B cell (primary cell): ENCODE measurements around the gene EIF2A. TPM values are rescaled to one million over a fixed set of nuclear protein-coding genes. Genes with fewer than 3 reads are reported as not detected.

Source experiments
- ATAC-seq: fragments of 200-7000 bp; cut with Tn5 transposase; one replicate; pipeline ENCODE4 v1.10.0; 2021; ENCODE audit warnings: low read depth, mild to moderate bottlenecking, moderate number of reproducible peaks, moderate library complexity
- CTCF ChIA-PET: fragments of 350-600 bp; sonication (Branson Sonifier 250); formaldehyde crosslinking; loops from one replicate; lab custom pipeline; 2021; ENCODE audit warnings: antibody characterized with exemption, inconsistent platforms; lab: Charles Lee
- POLR2A ChIA-PET: fragments of 350-600 bp; sonication (Branson Sonifier 250); formaldehyde crosslinking; loops from one replicate; lab custom pipeline; 2021; ENCODE audit warnings: antibody characterized with exemption; lab: Charles Lee
- DNase-seq: peaks from one replicate; pipeline ENCODE4 v3.0.0; 2013
- H2AFZ ChIP-seq: 2 replicates; pipeline ENCODE4 v1.6.1; 2012; ENCODE audit warnings: mild to moderate bottlenecking, low read depth, low read length; ENCODE audit not compliant: insufficient read depth, poor library complexity, severe bottlenecking
- H3K27ac ChIP-seq, 2 donors: 1 replicate in 1 of 2; 2 replicates in 1 of 2; pipeline ENCODE4 v1.5.1; 2012 to 2013; ENCODE audit warnings: low read length in 2 of 2, mild to moderate bottlenecking in 2 of 2, moderate library complexity in 1 of 2
- H3K27me3 ChIP-seq, 4 experiments: fragments of 200-600 bp in 1 of 4; sonication (generic) in 1 of 4; replicated peaks in 1 of 4; 1 replicate in 2 of 4; 2 replicates in 2 of 4; pipeline versions ENCODE4 v1.6.1 to v1.7.0; 2013 to 2016; ENCODE audit warnings: low read length in 3 of 4, mild to moderate bottlenecking in 2 of 4, mixed read lengths in 1 of 4, moderate library complexity in 1 of 4; ENCODE audit not compliant: insufficient read depth in 4 of 4, control insufficient read depth in 3 of 4; ENCODE audit errors: control extremely low read depth in 1 of 4
- H3K36me3 ChIP-seq, 2 experiments: replicated peaks in 1 of 2; 1 replicate in 1 of 2; 2 replicates in 1 of 2; pipeline versions ENCODE4 v1.6.1 to v1.7.1; 2013; ENCODE audit warnings: low read length in 1 of 2; ENCODE audit not compliant: insufficient read depth in 2 of 2, control insufficient read depth in 1 of 2; ENCODE audit errors: control extremely low read depth in 1 of 2, extremely low read depth in 1 of 2
- H3K4me1 ChIP-seq, 2 donors: fragments of 200-600 bp in 1 of 2; sonication (generic) in 1 of 2; 1 replicate in 1 of 2; 2 replicates in 1 of 2; pipeline versions ENCODE4 v1.5.1 to v1.6.1; 2013 to 2017; ENCODE audit warnings: low read length in 2 of 2; ENCODE audit not compliant: control insufficient read depth in 2 of 2, insufficient read depth in 2 of 2
- H3K4me2 ChIP-seq: replicated peaks from 2 replicates; pipeline ENCODE3; 2012; ENCODE audit warnings: mild to moderate bottlenecking, low read depth, low read length; ENCODE audit not compliant: poor library complexity, severe bottlenecking
- H3K4me3 ChIP-seq, 5 experiments: fragments of 200-600 bp in 1 of 5; sonication (generic) in 1 of 5; 1 replicate in 3 of 5; 2 replicates in 2 of 5; pipeline versions ENCODE4 v1.5.1 to v1.7.0; 2011 to 2016; ENCODE audit warnings: low read length in 4 of 5, mild to moderate bottlenecking in 4 of 5, low read depth in 2 of 5, control low read depth in 1 of 5, moderate library complexity in 1 of 5; ENCODE audit not compliant: insufficient read depth in 1 of 5; ENCODE audit errors: control extremely low read depth in 1 of 5, extremely low read depth in 1 of 5
- H3K79me2 ChIP-seq: fragments of 200-600 bp; sonication (generic); one replicate; pipeline ENCODE4 v1.6.0; 2016; ENCODE audit warnings: low read length; ENCODE audit not compliant: control insufficient read depth, insufficient read depth
- H3K9ac ChIP-seq: fragments of 200-600 bp; sonication (generic); 2 replicates; pipeline ENCODE4 v1.6.1; 2017; ENCODE audit warnings: mild to moderate bottlenecking, low read length, moderate library complexity
- H3K9me3 ChIP-seq, 3 donors: one replicate each; pipeline versions ENCODE4 v1.6.1 to v1.7.1; 2013; ENCODE audit warnings: low read length in 2 of 3; ENCODE audit not compliant: control insufficient read depth in 2 of 3, insufficient read depth in 1 of 3; ENCODE audit errors: control extremely low read depth in 1 of 3
- H4K20me1 ChIP-seq: 2 replicates; pipeline ENCODE4 v1.6.0; 2012; ENCODE audit warnings: mild to moderate bottlenecking, low read length; ENCODE audit not compliant: insufficient read depth, control insufficient read depth, poor library complexity, severe bottlenecking
- H3K27ac Mint-ChIP-seq: one replicate; pipeline ENCODE4 v1.8.0; 2021; ENCODE audit warnings: mixed read lengths
- H3K27me3 Mint-ChIP-seq: one replicate; pipeline ENCODE4 v1.8.0; 2021; ENCODE audit warnings: mixed read lengths
- H3K4me1 Mint-ChIP-seq: one replicate; pipeline ENCODE4 v1.8.0; 2021; ENCODE audit warnings: mixed read lengths
- H3K4me3 Mint-ChIP-seq: one replicate; pipeline ENCODE4 v1.8.0; 2021; ENCODE audit warnings: mixed read lengths
- H3K9me3 Mint-ChIP-seq: one replicate; pipeline ENCODE4 v1.8.0; 2022; ENCODE audit warnings: mixed read lengths; ENCODE audit not compliant: insufficient read depth
- EZH2 ChIP-seq: IDR thresholded peaks from 2 replicates; pipeline ENCODE4 v1.6.1; 2012; ENCODE audit warnings: borderline replicate concordance, low read depth, mild to moderate bottlenecking, moderate library complexity, low read length; ENCODE audit not compliant: insufficient read depth, poor library complexity, severe bottlenecking
- WGBS: methylation state at CpG from one replicate; pipeline ENCODE4 v1.1.5; 2013; ENCODE audit warnings: missing lambda C conversion rate; ENCODE audit not compliant: insufficient coverage; 5-methylcytosine and 5-hydroxymethylcytosine counted together
- intact Hi-C: fragments of 100-400 bp; cut with micrococcal nuclease; formaldehyde crosslinking; loops from one replicate; pipeline ENCODE4 v1.10.0; 2022
- polyA plus RNA-seq: library from polyadenylated mRNA; depleted of rRNA; stranded (reverse); fragments of >200 nt; gene quantifications from 2 replicates; pipeline ENCODE4 v1.2.3, GENCODE V29; 2012
- total RNA-seq, 2 donors: library from RNA; stranded (reverse); fragments of 120-200 nt in 1 of 2; gene quantifications; 1 replicate in 1 of 2; 2 replicates in 1 of 2; pipeline versions ENCODE4 v1.2.3 to v1.2.4, GENCODE V29; 2013 to 2022
- TF ChIP-seq, protein P1 (sequence below): fragments of 200-600 bp; IDR thresholded peaks from one replicate; pipeline ENCODE4 v1.8.0; 2022; ENCODE audit warnings: antibody characterized with exemption, mild to moderate bottlenecking

Gene EIF2A
- total and polyA plus RNA-seq, 2 donors (not counting 1 experiment from before 2014, with no cell fraction given): 63.4 to 78.8 TPM

DNA sequence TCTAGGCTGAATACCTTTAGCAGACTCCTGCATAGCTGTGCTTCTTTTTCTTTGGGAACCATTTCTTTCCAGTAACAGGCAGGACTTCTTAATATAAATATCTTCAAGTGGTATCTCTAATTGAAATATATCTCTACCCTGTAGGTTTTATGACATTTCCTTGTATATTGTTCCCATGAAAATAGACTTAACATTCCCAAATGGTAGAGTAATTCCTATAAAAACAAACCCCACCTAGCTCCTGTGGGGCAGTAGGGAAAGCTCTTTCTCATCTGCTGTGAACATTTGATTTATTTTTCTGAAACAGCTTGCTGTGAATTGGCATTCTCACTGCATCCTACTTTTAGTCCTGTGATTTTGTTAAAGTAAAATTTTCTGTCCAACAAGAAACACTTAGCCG, 77.4 kb downstream of the EIF2A start:
- peaks cover 23% of the 10 kb centered on the region for H3K4me1 Mint-ChIP-seq
- Histone ChIP-seq H3K4me1 (no peaks in the 10 kb centered on the region), H3K9ac (no peak overlapping the region), H3K27me3 (no peaks in the 10 kb centered on the region), H3K27ac (no peak overlapping the region), H3K79me2 (peaks cover 31% of the 10 kb centered on the region), H3K9me3 (no peaks in the 10 kb centered on the region), H2AFZ (no peak overlapping the region), H3K4me3 (no peak overlapping the region), H4K20me1 (peaks cover 38% of the 10 kb centered on the region), H3K36me3 (peaks cover 8 to 44% of the 10 kb centered on the region in 2 experiments), H3K4me2 (no peak overlapping the region)
- ATAC-seq (no peak), DNase-seq (no peak)
- POLR2A ChIA-PET: no interaction called here
- no peak overlapping the region for H3K27ac Mint-ChIP-seq
- no peaks in the 10 kb centered on the region for H3K27me3 Mint-ChIP-seq
- CTCF ChIA-PET: no interaction called here
- TF ChIP-seq EZH2: no peak
- TF ChIP-seq, protein P1, sequence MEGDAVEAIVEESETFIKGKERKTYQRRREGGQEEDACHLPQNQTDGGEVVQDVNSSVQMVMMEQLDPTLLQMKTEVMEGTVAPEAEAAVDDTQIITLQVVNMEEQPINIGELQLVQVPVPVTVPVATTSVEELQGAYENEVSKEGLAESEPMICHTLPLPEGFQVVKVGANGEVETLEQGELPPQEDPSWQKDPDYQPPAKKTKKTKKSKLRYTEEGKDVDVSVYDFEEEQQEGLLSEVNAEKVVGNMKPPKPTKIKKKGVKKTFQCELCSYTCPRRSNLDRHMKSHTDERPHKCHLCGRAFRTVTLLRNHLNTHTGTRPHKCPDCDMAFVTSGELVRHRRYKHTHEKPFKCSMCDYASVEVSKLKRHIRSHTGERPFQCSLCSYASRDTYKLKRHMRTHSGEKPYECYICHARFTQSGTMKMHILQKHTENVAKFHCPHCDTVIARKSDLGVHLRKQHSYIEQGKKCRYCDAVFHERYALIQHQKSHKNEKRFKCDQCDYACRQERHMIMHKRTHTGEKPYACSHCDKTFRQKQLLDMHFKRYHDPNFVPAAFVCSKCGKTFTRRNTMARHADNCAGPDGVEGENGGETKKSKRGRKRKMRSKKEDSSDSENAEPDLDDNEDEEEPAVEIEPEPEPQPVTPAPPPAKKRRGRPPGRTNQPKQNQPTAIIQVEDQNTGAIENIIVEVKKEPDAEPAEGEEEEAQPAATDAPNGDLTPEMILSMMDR: no peak
- WGBS: no CpG with 5 or more reads among the region's 1 CpG
- no peak overlapping the region for H3K4me3 Mint-ChIP-seq
- intact Hi-C loops: no loop called here
- no peaks in the 10 kb centered on the region for H3K9me3 Mint-ChIP-seq

DNA sequence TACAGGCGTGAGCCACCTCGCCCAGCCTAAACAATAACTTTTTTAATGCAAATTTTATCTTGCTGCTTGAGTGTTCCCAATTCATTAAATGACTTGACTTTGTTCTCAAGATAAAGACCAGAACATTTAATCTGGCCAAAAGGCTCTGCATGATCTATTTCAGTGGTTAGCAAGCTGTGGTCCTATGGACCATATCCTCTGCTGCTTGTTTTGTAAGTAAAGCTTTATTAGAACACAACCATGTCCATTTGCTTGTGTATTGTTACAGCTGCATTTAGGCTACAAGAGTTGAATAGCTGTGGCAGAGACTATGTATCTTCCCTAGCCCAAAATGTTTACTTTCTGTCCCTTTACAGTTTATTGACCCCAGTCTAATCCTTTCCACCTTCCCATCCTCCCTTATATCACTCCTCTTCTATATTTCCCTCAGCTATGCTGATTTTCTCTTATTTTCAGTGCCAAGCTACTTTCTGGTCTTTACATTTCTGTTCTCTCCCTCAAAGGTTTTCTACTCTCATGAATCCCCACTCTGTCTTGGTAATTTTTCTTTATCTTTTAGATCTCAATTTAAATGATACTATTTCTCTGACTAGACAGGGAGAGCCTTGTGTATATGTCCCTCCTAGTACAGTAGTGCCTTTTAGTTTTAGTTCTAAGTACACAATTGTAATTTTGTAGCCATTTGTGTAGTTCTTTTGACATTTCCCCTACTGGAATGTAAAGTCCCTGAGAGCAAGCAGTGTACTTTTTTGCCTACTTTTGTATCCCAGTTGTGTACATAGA, 79.8 kb downstream of the EIF2A start:
- ATAC-seq: no peak
- ChIA-PET CTCF (no interaction called here), POLR2A (no interaction called here)
- no peaks in the 10 kb centered on the region for H3K27me3 Mint-ChIP-seq
- H3K4me3 Mint-ChIP-seq: no peak overlapping the region
- H3K36me3 ChIP-seq: peaks cover 8 to 52% of the 10 kb centered on the region in 2 experiments
- no peaks in the 10 kb centered on the region for H3K9me3 Mint-ChIP-seq
- peaks cover 6% of the 10 kb centered on the region for H3K4me1 Mint-ChIP-seq
- no CpG with 5 or more reads among the region's 2 CpGs for WGBS
- H3K4me1 ChIP-seq: no peaks in the 10 kb centered on the region
- no peak overlapping the region for H3K27ac Mint-ChIP-seq
- no peaks in the 10 kb centered on the region for H3K9me3 ChIP-seq
- no peak for TF ChIP-seq EZH2
- TF ChIP-seq, protein P1: no peak
- no peak overlapping the region for H2AFZ ChIP-seq
- no peak overlapping the region for H3K9ac ChIP-seq
- H3K4me3 ChIP-seq: no peak overlapping the region
- no peak overlapping the region for H3K27ac ChIP-seq
- H3K27me3 ChIP-seq: no peaks in the 10 kb centered on the region
- no peak for DNase-seq
- intact Hi-C loops: no loop called here
- peaks cover 8% of the 10 kb centered on the region for H3K79me2 ChIP-seq
- no peak overlapping the region for H3K4me2 ChIP-seq
- H4K20me1 ChIP-seq: peaks cover 16% of the 10 kb centered on the region
